IPS-11a (cell line): ENCODE measurements around the gene CCL11.
"Not testable (repeated sequence)": the region's sequence is repeated elsewhere in the genome, so short reads cannot be mapped to it uniquely, and the experiment has no call there.

Experiments
- H3K4me3 ChIP-seq: one replicate; pipeline ENCODE4 v1.5.1; 2013; ENCODE audit warnings: low read depth, low read length, control low read depth

Gene CCL11

GRCh38 chr17:34306466-34306865 is 20.9 kb downstream of the CCL11 start:
- H3K4me3 ChIP-seq = no peak overlapping the region

DNA sequence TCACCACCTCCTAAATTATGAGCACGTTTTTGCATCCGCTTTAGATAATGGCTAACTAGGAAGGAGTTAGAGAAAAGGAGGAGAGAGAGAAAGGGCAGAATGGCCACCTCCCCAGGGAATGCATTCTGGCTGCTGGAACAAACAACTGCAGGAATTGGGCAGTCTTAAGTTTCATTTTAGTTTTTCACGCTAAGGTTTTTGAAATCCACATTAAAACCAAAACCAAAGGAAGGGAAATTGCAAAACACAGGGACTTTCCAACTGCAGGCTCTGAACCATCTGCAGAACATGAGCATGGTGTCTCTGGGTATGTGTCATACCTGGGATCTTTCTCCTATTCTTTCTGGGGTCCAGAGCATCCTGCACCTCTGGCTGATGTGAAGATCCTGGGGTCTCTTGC is 21.6 kb downstream of the CCL11 start:
- H3K4me3 ChIP-seq = no peak overlapping the region

DNA sequence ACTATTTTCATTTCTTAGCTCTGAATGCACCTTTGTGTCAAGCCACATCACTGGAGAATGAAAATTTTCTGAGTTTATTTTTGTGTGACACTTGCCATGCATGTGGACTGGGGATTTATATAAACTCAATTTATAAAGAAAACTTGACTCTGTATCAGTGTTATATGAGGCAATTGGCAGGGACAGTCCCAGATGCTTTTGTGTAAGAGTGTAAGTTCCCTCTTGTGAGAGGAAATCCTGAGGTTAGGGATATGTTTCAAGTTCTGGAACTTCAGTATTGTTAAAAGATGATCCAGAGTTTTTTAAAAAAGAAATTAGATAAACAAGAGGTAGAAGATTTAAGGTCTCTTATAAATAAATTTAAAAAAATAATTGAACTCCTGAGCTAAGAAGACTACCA is 22.8 kb downstream of the CCL11 start:
- no peak overlapping the region for H3K4me3 ChIP-seq

DNA sequence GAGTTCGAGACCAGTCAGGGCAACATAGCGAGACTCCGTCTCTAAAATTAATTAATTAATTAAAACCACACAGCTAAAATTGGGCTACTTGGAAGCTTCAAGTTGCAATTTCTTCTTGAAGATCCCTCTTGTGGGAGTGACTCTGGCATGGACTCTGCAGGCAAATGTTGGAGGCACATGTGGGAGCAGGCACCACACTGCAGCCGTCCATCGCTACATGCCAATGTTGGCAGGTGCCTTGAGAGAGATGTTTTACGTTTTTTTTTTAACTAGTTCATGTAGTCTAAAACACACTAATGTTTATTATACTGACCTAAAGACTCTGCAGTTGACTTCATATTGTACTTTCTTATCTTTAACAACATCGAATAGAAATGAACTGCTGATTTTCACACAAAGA is 25.7 kb downstream of the CCL11 start:
- no peak overlapping the region for H3K4me3 ChIP-seq

GRCh38 chr17:34312080-34312479 is 26.5 kb downstream of the CCL11 start:
- H3K4me3 ChIP-seq = no peak overlapping the region

- no peak overlapping the region for H3K4me3 ChIP-seq
Observed at GRCh38 chr17:34313164-34313563, 27.6 kb downstream of the CCL11 start.

DNA sequence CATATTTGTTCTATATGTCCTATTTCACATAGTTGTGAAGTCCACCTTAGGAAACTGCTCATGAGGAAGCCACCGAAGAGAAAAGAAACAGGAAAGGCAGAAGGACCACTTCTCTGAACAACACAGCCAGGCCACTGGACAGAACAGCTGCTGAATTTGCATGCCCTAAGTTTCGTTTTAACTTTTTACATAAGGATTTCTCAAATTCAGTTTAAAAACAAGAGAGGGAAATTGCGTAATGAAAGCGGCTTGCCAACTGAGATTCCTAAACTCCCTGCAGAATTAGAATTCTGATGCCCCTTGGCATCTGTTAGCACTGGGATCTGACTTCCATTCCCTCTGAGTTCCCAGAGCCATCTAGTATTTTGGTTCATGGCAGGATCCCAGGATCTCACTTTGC is 28.7 kb downstream of the CCL11 start:
- no peak overlapping the region for H3K4me3 ChIP-seq

DNA sequence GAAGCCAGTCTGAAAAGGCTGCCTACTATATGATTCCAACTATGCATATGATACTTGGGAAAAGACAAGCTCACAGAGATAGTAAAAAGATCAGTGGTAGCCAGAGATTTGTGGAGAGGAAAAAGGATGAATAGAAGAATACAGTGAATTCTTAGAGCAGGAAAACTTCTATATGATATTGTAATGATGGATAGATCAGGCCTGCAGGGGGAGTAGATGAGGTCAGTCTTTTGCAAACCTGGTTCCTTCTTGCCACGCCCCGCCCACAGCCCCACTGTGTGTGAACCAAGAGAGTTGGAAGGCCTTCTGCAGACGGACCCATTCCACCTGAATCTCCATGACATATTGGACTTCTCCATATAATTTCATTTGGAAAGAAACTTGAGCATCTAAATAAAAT is 32.9 kb downstream of the CCL11 start:
- no peak overlapping the region for H3K4me3 ChIP-seq

DNA sequence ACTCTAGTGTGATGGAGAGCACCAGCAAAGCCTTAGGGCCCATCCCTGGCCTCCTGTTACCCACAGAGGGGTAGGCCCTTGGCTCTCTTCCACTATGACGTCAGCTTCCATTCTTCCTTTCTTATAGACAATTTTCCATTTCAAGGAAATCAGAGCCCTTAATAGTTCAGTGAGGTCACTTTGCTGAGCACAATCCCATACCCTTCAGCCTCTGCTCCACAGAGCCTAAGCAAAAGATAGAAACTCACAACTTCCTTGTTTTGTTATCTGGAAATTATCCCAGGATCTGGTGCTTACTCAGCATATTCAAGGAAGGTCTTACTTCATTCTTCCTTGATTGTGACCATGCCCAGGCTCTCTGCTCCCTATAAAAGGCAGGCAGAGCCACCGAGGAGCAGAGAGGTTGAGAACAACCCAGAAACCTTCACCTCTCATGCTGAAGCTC is 33.5 kb downstream of the CCL11 start, which contains the start of gene CCL8:
TSS of gene CCL8 (plus strand) at position 397 of the 445 bp plus-strand sequence. CDS start 67 bp downstream, outside the sequence.
- no peak within 1 kb of the TSS for H3K4me3 ChIP-seq

GRCh38 chr17:34321964-34322363 is 36.4 kb downstream of the CCL11 start:
- H3K4me3 ChIP-seq = no peak overlapping the region

- not testable (repeated sequence) for H3K4me3 ChIP-seq
Observed at GRCh38 chr17:34327580-34327979, 42.0 kb downstream of the CCL11 start.

DNA sequence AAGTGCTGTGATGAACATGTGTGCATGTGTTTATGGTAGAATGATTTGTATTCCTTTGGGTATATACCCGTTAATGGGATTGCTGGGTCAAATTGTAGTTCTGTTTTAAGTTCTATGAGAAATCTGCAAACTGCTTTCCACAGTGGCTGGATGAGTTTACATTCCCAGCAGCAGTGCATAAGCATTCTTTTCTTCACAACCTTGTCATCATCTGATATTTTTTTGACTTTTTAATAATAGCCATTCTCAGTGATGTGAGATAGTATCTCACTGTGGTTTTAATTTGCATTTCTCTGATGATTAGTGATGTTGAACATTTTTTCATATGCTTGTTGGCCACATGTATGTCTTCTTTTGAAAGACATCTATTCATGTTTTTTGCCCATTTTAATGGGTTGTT is 52.2 kb downstream of the CCL11 start:
- H3K4me3 ChIP-seq = no peak overlapping the region
